GM18870 (cell line): Measurements from ENCODE around the gene KIRREL3.

Experiments
- ATAC-seq: cut with Tn5 transposase; IDR thresholded peaks from one replicate; pipeline ENCODE4 v1.9.1; 2021; ENCODE audit warnings: moderate library complexity; ENCODE audit not compliant: unreplicated experiment

KIRREL3 gene

DNA sequence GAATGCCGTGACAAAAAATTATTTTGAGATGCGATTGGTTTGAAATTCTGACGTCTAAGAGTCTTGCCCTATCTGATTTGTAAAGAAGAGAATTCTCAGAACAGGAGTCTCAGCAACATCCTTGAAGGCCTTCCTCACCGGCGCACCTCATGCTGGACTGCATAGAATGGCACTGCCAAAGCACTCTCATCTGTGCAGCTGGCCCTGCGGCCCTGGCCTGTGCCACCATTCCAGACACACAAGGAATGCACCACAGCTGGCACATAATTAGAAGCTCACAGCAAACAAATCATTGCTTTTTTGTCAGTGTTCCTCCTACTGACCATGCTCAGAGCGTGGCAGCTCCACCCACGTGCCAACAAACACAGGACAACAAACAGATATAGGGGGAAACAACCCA, 166.0 kb downstream of the KIRREL3 start:
- no peak for ATAC-seq

DNA sequence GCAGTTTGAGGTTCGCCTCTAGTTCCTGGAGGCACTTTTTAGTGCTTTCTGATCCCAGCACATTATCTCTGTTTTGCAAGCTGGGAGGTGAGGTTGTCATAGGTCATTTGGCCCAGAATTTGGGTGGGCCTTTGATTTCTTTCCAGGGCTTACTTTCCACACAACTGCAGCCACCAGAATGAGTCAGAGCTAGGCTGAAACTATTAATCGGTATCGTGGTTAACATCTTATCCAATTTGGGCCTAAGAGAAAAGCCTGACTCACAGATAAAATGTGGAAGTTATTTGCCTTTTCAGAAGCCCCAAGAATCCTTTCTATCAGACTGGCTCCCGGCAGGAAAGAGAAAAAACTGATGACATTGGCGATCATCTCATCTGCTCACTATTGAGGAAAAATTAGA, 166.4 kb downstream of the KIRREL3 start:
- no peak for ATAC-seq

DNA sequence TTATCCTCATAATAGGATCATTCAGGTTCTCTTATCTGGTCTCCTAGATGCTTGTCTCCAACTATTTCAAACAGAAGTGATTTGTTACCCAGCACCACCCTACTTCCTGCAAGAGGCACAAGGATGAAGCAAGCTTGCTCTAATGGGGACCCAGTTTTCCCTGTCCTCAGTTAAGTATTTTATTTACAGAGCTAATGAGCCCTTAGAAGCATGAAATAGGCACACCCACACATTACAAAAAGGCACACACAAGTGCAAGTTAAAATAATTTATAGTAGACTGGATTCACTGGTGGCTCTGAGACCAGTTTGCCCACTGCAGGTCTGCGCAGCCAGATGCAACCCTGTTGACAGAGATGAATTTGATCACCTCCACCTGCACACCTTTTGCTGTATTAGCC, 167.5 kb downstream of the KIRREL3 start:
- no peak for ATAC-seq

GRCh38 chr11:126832387-126832786, 168.2 kb downstream of the KIRREL3 start:
- no peak for ATAC-seq

GRCh38 chr11:126830216-126830806, 170.3 kb downstream of the KIRREL3 start:
- ATAC-seq, result no peak

DNA sequence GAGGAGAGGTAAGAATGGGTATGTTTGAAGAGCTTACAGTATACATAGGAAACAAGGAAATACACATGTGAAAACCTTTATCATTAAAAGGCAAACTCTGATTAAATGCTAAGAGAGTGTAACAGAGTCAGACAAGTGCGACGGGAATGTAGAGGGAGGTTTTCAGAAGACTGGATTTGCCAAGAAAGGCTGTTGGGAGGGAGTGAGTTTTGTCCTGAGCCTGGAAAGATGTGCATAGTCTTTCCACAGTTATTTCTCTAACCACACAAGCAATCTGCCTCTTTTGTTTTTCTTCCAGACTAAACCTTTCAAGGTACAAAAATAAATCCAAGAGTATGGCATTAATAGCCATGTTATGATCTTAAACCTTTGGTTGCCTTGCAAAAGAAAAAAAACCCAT, 170.9 kb downstream of the KIRREL3 start:
- ATAC-seq, result no peak

DNA sequence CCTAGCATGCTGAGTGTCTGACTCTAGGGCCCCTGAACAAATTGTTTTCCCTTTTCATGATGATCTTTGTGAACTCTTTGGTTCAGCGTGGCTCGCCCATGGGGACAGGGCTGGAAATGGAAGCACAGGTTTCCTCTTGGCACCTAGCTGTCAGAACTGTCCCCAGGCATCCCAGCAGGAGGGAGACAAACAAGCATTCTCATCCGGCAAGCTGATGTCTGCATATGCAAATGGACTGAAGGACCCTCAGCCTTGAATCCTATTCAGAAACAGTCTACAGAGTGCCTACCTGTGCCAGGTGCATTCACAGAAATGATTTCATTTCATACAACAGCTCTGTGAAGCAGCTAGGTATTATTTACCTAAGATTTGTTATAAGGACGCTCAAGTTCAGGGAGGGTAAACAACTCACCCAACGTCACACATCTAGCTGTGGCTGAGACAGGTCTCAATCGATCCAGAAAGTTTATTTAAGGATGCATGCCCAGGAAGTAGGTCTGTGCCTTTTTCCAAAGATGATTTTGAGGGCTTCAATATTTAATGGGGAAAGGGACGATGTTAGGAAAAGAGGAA, 176.4 kb downstream of the KIRREL3 start:
- no peak for ATAC-seq

DNA sequence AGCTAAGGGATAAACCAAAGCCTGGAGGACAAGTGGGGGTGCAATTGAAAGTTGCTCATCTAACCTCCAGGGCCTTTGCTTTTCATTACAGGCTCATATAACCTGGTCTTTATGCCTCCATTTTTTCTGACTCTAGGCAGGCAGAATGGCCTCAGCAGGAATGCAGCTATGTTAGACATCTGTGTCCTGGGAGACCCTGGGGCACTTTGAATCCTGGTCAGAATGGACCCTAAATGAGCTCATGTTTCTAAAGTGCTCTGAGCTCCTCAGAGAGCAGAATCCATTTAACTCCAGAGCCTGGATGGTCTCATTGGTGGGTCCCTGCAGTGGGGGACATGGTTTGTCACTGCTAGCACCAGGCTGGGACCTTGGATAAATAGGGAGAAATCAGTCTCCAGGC, 177.3 kb downstream of the KIRREL3 start:
- no peak for ATAC-seq

DNA sequence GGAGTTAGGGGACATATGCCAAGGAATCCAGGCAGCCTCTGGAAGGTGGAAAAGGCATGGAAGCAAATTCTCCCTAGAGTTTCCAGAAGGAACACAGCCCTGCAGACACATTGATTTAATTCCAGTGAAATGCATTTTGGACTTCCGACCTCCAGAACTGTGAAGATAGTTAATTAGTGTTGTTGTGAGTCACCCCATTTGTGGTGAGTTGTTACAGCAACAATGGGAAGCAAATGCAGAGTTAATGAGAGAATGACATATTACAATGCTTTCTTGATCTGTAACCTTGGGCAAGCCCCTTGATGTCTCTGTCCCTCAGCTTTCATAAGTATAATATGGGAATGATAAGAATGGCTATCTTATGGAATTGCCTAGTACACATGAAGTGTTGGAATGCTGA, 178.7 kb downstream of the KIRREL3 start:
- ATAC-seq, result no peak

GRCh38 chr11:126819194-126819593, 181.4 kb downstream of the KIRREL3 start:
- no peak for ATAC-seq

GRCh38 chr11:126817523-126818450, 182.8 kb downstream of the KIRREL3 start:
- ATAC-seq, result no peak

DNA sequence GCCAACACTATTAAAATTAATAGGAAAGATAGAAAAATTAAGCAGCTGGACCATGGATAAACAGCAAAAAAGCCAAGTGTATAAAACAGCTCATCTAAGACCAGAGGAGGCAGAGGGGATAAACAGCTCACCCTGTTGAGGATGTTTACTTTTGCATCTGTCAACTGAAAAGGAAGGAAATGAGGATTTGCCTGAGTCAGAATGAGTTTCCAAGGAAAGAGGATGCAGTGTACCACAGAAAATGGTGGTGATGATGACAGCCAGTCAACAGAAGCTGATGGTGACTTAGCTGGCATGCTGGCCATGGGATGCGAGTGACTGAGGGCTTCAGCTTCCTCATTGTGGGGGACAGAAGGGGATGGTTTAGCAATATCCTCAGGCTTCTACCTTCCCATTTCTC, 183.5 kb downstream of the KIRREL3 start:
- no peak for ATAC-seq

- ATAC-seq, result no peak
These were observed 183.9 kb downstream of the KIRREL3 start for GRCh38 chr11:126816645-126817044.

DNA sequence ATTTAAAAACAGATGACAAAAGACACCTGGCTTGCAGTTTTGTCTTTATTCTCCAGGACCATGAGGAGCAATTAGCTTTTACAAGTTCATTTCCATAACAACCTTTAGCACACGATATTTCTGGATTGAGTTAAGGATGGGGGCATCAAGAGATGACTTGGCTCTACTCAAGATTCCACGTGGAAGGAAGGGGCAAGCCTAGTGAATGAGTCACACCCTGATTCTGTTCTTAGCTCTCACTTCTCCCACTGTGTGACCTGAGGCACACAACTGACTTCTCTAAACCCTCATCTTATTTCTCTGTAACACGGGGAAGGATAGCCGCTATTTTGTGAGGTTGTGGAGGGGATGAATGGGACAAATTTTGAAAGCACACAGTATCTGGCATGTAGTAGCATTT, 185.5 kb downstream of the KIRREL3 start:
- no peak for ATAC-seq

- no peak for ATAC-seq
These were observed 189.8 kb downstream of the KIRREL3 start for GRCh38 chr11:126810776-126811175.

- no peak for ATAC-seq
These were observed 190.9 kb downstream of the KIRREL3 start for GRCh38 chr11:126809514-126810289.

DNA sequence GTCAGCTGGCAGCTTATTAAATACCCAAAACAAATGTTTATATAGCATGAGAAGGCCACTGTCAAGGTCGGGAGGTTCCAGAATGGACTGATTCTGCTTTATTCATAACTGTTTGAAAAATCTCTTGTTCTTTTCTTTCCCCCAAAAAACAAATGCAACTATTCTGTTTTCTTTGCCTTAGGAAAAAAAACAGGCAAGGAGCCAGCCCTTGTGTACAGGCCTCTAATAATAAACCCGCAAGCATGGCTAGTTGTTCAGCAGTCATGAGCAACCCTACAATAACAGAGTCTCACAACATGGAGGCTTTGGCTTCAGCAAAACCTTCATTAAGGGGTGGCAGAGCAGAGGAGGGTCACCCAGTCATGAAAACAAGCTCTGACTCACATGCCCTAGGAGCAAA, 191.7 kb downstream of the KIRREL3 start:
- ATAC-seq, result no peak

DNA sequence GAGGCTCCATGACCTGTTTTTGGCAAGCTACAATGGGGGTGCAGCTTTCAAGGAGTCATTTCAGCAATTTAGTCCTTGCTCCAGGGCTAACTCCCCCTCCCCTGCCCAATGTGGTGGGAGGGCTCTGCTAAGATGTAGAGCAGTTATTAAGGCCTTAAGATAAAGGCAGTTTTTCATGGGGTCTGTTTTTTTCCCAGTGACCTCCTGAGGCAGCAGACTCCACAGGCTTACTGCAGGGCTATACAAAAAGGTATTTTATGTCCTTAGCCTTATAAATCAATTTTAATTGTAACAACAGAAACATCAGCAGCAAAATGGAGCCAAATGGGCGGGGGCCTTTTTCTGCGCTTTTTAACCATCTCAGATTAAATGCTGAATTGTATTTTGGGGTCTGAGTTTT, 192.3 kb downstream of the KIRREL3 start:
- no peak for ATAC-seq

DNA sequence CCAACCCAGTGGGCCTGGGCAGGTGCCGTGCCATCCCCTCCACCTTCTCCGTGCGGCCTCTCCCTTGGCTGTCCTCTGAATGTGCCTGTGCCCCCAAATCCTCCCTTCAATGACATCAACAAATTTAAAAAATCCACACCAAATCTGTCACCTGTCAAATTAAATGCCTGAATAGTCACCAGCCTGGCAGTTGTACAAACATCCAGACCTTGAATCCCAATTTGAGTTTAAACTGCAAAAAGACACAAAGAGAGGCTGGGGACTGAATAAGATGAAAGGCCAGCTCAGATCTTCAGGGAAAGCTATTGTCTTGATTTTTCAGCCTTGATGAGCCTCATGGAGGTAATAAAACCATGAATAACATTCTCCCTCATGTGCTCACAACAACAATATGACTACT, 194.7 kb downstream of the KIRREL3 start:
- ATAC-seq, result no peak

DNA sequence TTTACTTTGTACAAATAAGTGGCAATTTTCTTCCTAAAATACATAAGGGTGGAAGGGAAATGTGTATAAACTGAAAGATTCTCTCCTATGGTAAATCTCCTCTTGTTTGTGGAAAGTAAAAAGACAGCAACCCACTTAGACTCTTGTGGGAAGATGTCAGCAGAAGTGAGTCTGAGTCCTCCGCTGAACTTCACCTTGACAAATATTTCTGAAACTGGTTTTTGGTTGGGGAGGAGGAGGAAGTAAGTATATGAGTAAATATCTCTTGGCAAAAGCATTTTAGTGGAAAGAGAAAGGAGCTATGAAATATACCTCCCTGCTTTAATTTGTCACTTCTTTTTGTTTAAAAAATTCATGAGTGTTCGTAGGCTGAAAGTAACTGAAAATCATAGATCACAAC, 196.2 kb downstream of the KIRREL3 start:
- no peak for ATAC-seq

GRCh38 chr11:126800009-126800408, 200.6 kb downstream of the KIRREL3 start:
- ATAC-seq, result no peak
